Pancreas (tissue), 10 donors: ENCODE measurements around the gene MEGF11. TPM values are rescaled to one million over a fixed set of nuclear protein-coding genes. Genes with fewer than 3 reads are reported as not detected.
A peak's percentile ranks its signal among the peaks of the same experiment; 100 is the strongest.

ENCODE experiments used
- ATAC-seq, 4 donors: fragments of 200-7000 bp; cut with Tn5 transposase; one replicate each; pipeline versions ENCODE4 v1.8.0 to v1.9.1; 2020; ENCODE audit warnings: mild to moderate bottlenecking in 4 of 4, moderate library complexity in 4 of 4
- DNase-seq, 6 donors: peaks; one replicate each; pipeline ENCODE4 v3.0.0-alpha.2; 2020
- FAIRE-seq: peaks from 2 replicates; lab custom pipeline; 2012; peaks lifted over from hg19 to GRCh38; lab: Jason Lieb, UNC
- H3K27ac ChIP-seq, 4 donors: fragments of 200-600 bp; sonication (generic); 1 replicate in 3 of 4; 2 replicates in 1 of 4; pipeline versions ENCODE4 v1.5.0 to v1.8.0; 2020
- H3K27me3 ChIP-seq, 4 donors: fragments of 200-600 bp; one replicate each; pipeline ENCODE4 v1.8.0; 2021
- H3K36me3 ChIP-seq, 3 donors: fragments of 200-600 bp; sonication (generic) in 1 of 3; one replicate each; pipeline versions ENCODE4 v1.5.0 to v1.8.0; 2020 to 2021
- H3K4me1 ChIP-seq, 3 donors: fragments of 200-600 bp; one replicate each; pipeline ENCODE4 v1.8.0; 2021
- H3K4me3 ChIP-seq, 4 donors: fragments of 200-600 bp; sonication (generic) in 2 of 4; one replicate each; pipeline versions ENCODE4 v1.5.0 to v1.8.0; 2020 to 2021
- H3K9me3 ChIP-seq, 4 donors: fragments of 200-600 bp; one replicate each; pipeline ENCODE4 v1.8.0; 2021
- CTCF ChIP-seq, 4 donors: fragments of 200-600 bp; sonication (generic) in 3 of 4; IDR thresholded peaks; one replicate each; pipeline versions ENCODE4 v1.5.0 to v1.8.0; 2021; ENCODE audit warnings: antibody characterized with exemption in 4 of 4
- WGBS, 2 donors: extraction: QIAGEN DNeasy Blood & Tissue Kit; methylation state at CpG; one replicate each; pipeline ENCODE4 v1.1.7; 2013; 5-methylcytosine and 5-hydroxymethylcytosine counted together
- intact Hi-C, 3 donors: fragments of 100-400 bp; cut with DNase I; formaldehyde crosslinking; loops; one replicate each; pipeline versions ENCODE4 v1.11.1 to v1.14.2; 2022
- polyA plus RNA-seq, 2 donors: library from polyadenylated mRNA; stranded (reverse); fragments of 200-250 nt; gene quantifications; one replicate each; pipeline ENCODE4 v1.2.3, GENCODE V29; 2013
- total RNA-seq, 6 donors: library from RNA; stranded (reverse); fragmentation: NEBNext Ultra II Directional in 4 of 6; extraction: Animal tissue kit (Norgen Biotek cat#: 25700) in 4 of 6; gene quantifications; one replicate each; pipeline versions ENCODE4 v1.2.1 to v1.2.4, GENCODE V29; 2021 to 2023
- donor health status: healthy with polysubstance abuse.
- donor health status: DM: no; HTN: no; CAD: no; lungs with moderate emphysema.
- donor health status: DM: no; HTN: no; CAD: no.
- donor health status: control.
- donor health status: control.
- donor health status: Bipolar disorder and iron deficiency.
- donor health status: DM: yes; HTN: yes; CAD: no.
- donor health status: DM: no; HTN: no; CAD: no.
- donor health status: DM: no; HTN: no; CAD: no.
- donor health status: DM: yes; HTN: yes; CAD: no.

Gene MEGF11
- total and polyA plus RNA-seq, 8 donors, result 0.19 to 0.87 (median 0.37) TPM

- intact Hi-C loops, result no loop called here
- TF ChIP-seq CTCF (IDR thresholded peaks at IDR 0.05), result no peak
Observed at GRCh38 chr15:66157507-66157906, 96.0 kb downstream of the MEGF11 start.

GRCh38 chr15:66156310-66156975, 97.1 kb downstream of the MEGF11 start:
- 82 to 86% methylated on average over 9 to 10 of the region's 10 CpGs for WGBS, 2 donors
- DNase-seq, result no peak
- Histone ChIP-seq H3K27me3 (no peaks in the 10 kb centered on the region), H3K4me1 (no peaks in the 10 kb centered on the region), H3K36me3 (no peaks in the 10 kb centered on the region), H3K9me3 (no peaks in the 10 kb centered on the region), H3K4me3 (no peak overlapping the region), H3K27ac (no peak overlapping the region)
- intact Hi-C loops, result no loop called here
- no peak for ATAC-seq
- FAIRE-seq, result no peak
- TF ChIP-seq CTCF (IDR thresholded peaks at IDR 0.05), result no peak

More at GRCh38 chr15:66157507-66157906, 96.0 kb downstream of the MEGF11 start:
- ATAC-seq, result no peak
- no peak for FAIRE-seq
- Histone ChIP-seq H3K9me3 (no peaks in the 10 kb centered on the region), H3K27ac (no peak overlapping the region), H3K36me3 (no peaks in the 10 kb centered on the region), H3K27me3 (no peaks in the 10 kb centered on the region), H3K4me3 (no peak overlapping the region), H3K4me1 (no peaks in the 10 kb centered on the region)
- whole genome bisulfite sequencing, 2 donors, result 55 to 60% methylated on average over 2 of the region's 2 CpGs
- DNase-seq, result no peak

GRCh38 chr15:66155065-66155464, 98.5 kb downstream of the MEGF11 start:
- intact Hi-C loops, result no loop called here
- WGBS, 2 donors, result 89 to 96% methylated on average over 5 of the region's 5 CpGs
- no peak for TF ChIP-seq CTCF (IDR thresholded peaks at IDR 0.05)

GRCh38 chr15:66154581-66154980, 99.0 kb downstream of the MEGF11 start:
- no peaks in the 10 kb centered on the region for H3K36me3 ChIP-seq
- 64 to 65% methylated on average over 4 of the region's 4 CpGs for WGBS, 2 donors
- TF ChIP-seq CTCF (IDR thresholded peaks at IDR 0.05), result no peak
- H3K27ac ChIP-seq, result no peak overlapping the region
- ATAC-seq, result peak in 1 of 4 donors; percentile 40
- intact Hi-C loops, result no loop called here
- H3K4me3 ChIP-seq, result no peak overlapping the region
- H3K9me3 ChIP-seq, result no peaks in the 10 kb centered on the region
- FAIRE-seq, result no peak
- H3K4me1 ChIP-seq, result no peaks in the 10 kb centered on the region
- H3K27me3 ChIP-seq, result no peaks in the 10 kb centered on the region
- DNase-seq, result no peak

More at GRCh38 chr15:66155065-66155464, 98.5 kb downstream of the MEGF11 start:
- Histone ChIP-seq H3K4me3 (no peak overlapping the region), H3K4me1 (no peaks in the 10 kb centered on the region), H3K36me3 (no peaks in the 10 kb centered on the region), H3K27ac (no peak overlapping the region), H3K27me3 (no peaks in the 10 kb centered on the region), H3K9me3 (no peaks in the 10 kb centered on the region)
- FAIRE-seq, result no peak
- no peak for DNase-seq
- ATAC-seq, result no peak
